ENCODE measurements around the gene TTC22.

DNA sequence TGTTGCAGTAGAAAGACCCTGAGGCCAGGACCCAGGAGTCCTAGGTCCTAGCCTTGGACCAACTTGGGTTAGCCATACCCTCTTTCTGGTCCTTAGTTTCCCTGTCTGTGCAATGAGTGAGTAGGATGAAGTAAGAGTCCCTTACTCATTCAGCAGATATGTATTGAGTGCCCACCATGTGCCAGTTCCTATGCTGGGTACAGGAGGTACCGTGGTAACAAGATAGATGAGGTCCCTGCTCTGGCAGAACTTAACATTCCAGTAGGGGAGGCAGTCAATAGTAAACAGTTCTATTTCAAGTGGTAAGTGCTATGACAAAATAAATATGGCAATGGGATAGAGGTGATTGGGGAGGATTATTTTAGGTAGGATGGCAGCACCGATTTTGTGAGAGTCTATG, 18.5 kb downstream of the TTC22 start:
- TF ChIP-seq, protein P1, sequence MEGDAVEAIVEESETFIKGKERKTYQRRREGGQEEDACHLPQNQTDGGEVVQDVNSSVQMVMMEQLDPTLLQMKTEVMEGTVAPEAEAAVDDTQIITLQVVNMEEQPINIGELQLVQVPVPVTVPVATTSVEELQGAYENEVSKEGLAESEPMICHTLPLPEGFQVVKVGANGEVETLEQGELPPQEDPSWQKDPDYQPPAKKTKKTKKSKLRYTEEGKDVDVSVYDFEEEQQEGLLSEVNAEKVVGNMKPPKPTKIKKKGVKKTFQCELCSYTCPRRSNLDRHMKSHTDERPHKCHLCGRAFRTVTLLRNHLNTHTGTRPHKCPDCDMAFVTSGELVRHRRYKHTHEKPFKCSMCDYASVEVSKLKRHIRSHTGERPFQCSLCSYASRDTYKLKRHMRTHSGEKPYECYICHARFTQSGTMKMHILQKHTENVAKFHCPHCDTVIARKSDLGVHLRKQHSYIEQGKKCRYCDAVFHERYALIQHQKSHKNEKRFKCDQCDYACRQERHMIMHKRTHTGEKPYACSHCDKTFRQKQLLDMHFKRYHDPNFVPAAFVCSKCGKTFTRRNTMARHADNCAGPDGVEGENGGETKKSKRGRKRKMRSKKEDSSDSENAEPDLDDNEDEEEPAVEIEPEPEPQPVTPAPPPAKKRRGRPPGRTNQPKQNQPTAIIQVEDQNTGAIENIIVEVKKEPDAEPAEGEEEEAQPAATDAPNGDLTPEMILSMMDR (IDR thresholded peaks at IDR 0.05): no peak
- TF ChIP-seq EP300 (IDR thresholded peaks at IDR 0.05) (no peak), POLR2A (IDR thresholded peaks at IDR 0.05; ENCODE audit: low read depth) (no peak)

All from esophagus muscularis mucosa (tissue), 4 donors.